NT2/D1 (cell line): Measurements from ENCODE around the gene MLF2.

Source experiments
- SUZ12 ChIP-seq: IDR thresholded peaks from 2 replicates; pipeline ENCODE4 v1.6.1; 2011; ENCODE audit not compliant: insufficient read length, insufficient read depth; ENCODE audit errors: extremely low read depth
- YY1 ChIP-seq: IDR thresholded peaks from 2 replicates; pipeline ENCODE4 v1.6.1; 2011; ENCODE audit not compliant: insufficient read length, insufficient read depth

- TF ChIP-seq SUZ12 (no peak), YY1 (no peak)
Measured at GRCh38 chr12:6750506-6750905, 2.4 kb downstream of the MLF2 start.
